Erythroblast (primary cell): ENCODE results near the gene CBFA2T2.

Experiments used
- GATA1 ChIP-seq: IDR thresholded peaks from 2 replicates; pipeline ENCODE4 v1.6.1; 2011; ENCODE audit warnings: low read depth, mild to moderate bottlenecking, control low read depth, low read length, moderate library complexity
- POLR2A ChIP-seq: IDR thresholded peaks from 2 replicates; pipeline ENCODE4 v1.6.1; 2011; ENCODE audit warnings: mild to moderate bottlenecking, low read length

DNA sequence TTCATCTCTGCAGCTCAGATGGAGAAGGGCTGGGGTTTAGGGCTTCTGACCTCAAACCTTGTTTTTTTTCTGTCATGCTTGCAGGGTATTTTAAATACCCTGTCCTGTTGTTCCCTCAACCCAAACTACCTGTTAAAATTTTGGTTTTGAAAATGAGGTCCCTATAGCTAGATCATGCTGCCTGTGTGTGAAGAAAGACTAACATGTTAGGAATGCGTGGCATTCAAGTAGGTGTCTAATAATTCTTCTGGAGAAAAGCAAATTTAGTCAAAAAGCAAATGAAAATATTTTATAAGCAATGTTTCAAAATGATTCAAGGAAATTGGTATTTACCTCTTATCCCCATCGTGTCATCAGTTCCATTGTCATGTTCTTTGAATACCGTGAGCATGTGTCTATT is 95.1 kb downstream of the CBFA2T2 start:
- no peak for TF ChIP-seq POLR2A
- TF ChIP-seq GATA1: no peak
